Osteoblast (primary cell): ENCODE data around the gene HDAC4. TPM values are rescaled to one million over a fixed set of nuclear protein-coding genes. Genes with fewer than 3 reads are reported as not detected.

Experiments used
- DNase-seq: peaks from one replicate; pipeline ENCODE4 v3.0.0; 2011; ENCODE audit warnings: low spot score, mixed read lengths; ENCODE audit not compliant: insufficient read length; ENCODE audit errors: missing footprints
- H2AFZ ChIP-seq: 2 replicates; pipeline ENCODE4 v1.6.0; 2011; ENCODE audit warnings: mild to moderate bottlenecking, low read length
- H3K27ac ChIP-seq: 2 replicates; pipeline ENCODE4 v1.5.1; 2011; ENCODE audit warnings: mild to moderate bottlenecking, low read depth, low read length, moderate library complexity
- H3K27me3 ChIP-seq: 2 replicates; pipeline ENCODE4 v1.6.0; 2012; ENCODE audit warnings: mild to moderate bottlenecking, control low read depth, inconsistent platforms, low read length, moderate library complexity; ENCODE audit not compliant: insufficient read depth
- H3K36me3 ChIP-seq: 2 replicates; pipeline ENCODE4 v1.5.1; 2011; ENCODE audit warnings: mild to moderate bottlenecking, low read length, control low read depth, moderate library complexity; ENCODE audit not compliant: insufficient read depth
- H3K4me1 ChIP-seq: 2 replicates; pipeline ENCODE4 v1.5.1; 2011; ENCODE audit warnings: mild to moderate bottlenecking, low read length, control low read depth, moderate library complexity; ENCODE audit not compliant: insufficient read depth
- H3K4me2 ChIP-seq: 2 replicates; pipeline ENCODE4 v1.6.0; 2011; ENCODE audit warnings: mild to moderate bottlenecking, low read length; ENCODE audit not compliant: insufficient read depth
- H3K4me3 ChIP-seq: fragments of 200-600 bp; sonication (generic); 3 replicates; pipeline ENCODE4 v1.5.1; 2012; ENCODE audit warnings: mild to moderate bottlenecking, low read length, inconsistent platforms; ENCODE audit not compliant: insufficient read depth
- H3K79me2 ChIP-seq: 2 replicates; pipeline ENCODE4 v1.6.0; 2012; ENCODE audit warnings: mild to moderate bottlenecking, low read length, control low read depth, inconsistent platforms; ENCODE audit not compliant: insufficient read depth
- H3K9me3 ChIP-seq: 2 replicates; pipeline ENCODE4 v1.5.1; 2011; ENCODE audit warnings: low read depth, low read length, control low read depth
- H4K20me1 ChIP-seq: 2 replicates; pipeline ENCODE4 v1.6.0; 2012; ENCODE audit warnings: mild to moderate bottlenecking, low read length, control low read depth; ENCODE audit not compliant: insufficient read depth
- total RNA-seq: library from RNA; depleted of rRNA; stranded (reverse); fragments of >200 nt; gene quantifications from 2 replicates; pipeline ENCODE4 v1.2.3, GENCODE V29; 2012
- TF ChIP-seq, protein P1 (sequence below): IDR thresholded peaks from 2 replicates; pipeline ENCODE4 v1.5.1; 2011; ENCODE audit warnings: mild to moderate bottlenecking, low read depth, low read length, moderate library complexity; ENCODE audit errors: extremely low read depth

HDAC4 gene
- total RNA-seq, 1 donor: 30.8 TPM

DNA sequence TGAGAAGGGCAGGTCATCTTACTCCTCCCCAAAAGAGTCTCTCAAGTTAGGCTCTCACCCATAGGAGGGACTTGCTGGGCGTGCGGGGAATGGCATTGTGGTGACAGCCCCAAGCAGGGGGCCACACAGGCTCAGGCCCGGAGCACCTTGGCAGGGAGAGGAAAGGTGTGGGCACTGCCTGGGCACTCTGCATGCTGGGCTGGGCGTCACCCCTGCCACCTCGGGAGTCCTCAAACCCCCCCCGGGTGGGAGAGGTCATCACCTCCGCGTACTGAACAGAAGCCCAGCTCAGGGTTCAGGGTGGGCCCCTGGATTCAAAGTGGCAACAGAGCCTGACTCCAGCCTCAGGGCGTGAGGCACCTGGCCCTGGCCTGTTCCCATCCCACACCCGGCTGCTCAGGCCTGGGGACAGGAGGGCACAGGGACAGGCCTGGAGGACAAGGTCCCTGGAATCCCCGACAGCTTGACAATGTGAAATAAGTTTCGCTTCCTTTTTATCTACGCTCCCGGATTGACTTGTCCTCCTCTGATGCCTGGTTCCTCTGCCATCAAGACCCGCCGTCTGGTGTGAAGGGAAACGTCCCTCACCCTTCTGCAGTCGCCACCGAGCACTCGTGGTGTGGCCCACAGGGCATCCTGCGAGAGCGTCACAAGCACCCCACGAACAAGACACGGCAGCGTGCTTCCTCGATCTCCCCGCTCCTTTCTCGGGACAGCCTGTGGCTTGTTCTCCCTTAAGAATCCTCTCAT lies 97.8 kb downstream of the HDAC4 start:
- TF ChIP-seq, protein P1, sequence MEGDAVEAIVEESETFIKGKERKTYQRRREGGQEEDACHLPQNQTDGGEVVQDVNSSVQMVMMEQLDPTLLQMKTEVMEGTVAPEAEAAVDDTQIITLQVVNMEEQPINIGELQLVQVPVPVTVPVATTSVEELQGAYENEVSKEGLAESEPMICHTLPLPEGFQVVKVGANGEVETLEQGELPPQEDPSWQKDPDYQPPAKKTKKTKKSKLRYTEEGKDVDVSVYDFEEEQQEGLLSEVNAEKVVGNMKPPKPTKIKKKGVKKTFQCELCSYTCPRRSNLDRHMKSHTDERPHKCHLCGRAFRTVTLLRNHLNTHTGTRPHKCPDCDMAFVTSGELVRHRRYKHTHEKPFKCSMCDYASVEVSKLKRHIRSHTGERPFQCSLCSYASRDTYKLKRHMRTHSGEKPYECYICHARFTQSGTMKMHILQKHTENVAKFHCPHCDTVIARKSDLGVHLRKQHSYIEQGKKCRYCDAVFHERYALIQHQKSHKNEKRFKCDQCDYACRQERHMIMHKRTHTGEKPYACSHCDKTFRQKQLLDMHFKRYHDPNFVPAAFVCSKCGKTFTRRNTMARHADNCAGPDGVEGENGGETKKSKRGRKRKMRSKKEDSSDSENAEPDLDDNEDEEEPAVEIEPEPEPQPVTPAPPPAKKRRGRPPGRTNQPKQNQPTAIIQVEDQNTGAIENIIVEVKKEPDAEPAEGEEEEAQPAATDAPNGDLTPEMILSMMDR: no peak
- no peak overlapping the region for H3K27ac ChIP-seq

DNA sequence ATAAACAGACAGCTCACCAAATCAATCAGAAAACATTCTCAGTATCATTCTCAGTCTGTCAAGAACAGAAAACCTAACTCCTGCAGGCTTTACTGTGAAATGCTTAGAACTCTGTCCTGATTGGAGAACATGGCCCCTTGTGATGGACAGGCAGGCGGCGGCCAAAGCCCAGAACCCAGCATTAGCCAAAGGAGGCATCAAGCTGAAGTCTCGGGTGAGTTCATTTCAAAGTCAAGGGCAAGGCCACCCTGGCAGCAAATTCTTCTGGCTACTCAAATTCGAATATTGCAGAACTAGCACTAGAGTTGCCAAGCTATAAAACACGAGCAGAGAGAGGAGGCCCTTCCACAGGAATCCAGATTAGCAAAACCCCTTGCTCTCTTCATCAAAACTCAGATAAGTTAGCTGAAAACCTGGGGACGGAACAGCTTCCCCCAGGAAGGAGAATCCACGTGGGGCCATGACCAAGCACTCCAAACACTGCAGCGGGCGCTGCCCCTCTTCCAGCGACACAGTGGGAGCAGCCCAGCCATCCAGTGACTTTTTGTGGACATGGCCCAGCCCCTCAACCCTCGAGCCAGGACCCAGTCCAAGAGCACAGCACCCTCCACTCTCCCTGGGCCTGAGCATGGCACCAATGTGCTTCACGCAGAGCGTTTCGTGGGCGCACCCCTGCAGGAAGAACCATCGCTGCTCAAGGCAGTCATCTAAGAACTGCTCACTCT lies 98.6 kb downstream of the HDAC4 start:
- no peaks in the 10 kb centered on the region for H3K9me3 ChIP-seq
- H3K27me3 ChIP-seq: no peaks in the 10 kb centered on the region
- H3K4me3 ChIP-seq: no peak overlapping the region
- no peak overlapping the region for H2AFZ ChIP-seq
- no peak overlapping the region for H3K27ac ChIP-seq
- no peaks in the 10 kb centered on the region for H4K20me1 ChIP-seq
- H3K36me3 ChIP-seq: no peaks in the 10 kb centered on the region
- no peak overlapping the region for H3K4me2 ChIP-seq
- H3K79me2 ChIP-seq: peaks cover 6% of the 10 kb centered on the region
- TF ChIP-seq, protein P1: no peak
- peak; percentile 87 for DNase-seq
- H3K4me1 ChIP-seq: no peaks in the 10 kb centered on the region

More for the DNA sequence above, 97.8 kb downstream of the HDAC4 start:
- H3K9me3 ChIP-seq: no peaks in the 10 kb centered on the region
- peak; percentile 66 for DNase-seq
- H3K4me2 ChIP-seq: no peak overlapping the region
- H2AFZ ChIP-seq: no peak overlapping the region
- H3K79me2 ChIP-seq: peaks cover 13% of the 10 kb centered on the region
- no peaks in the 10 kb centered on the region for H4K20me1 ChIP-seq
- no peak overlapping the region for H3K4me3 ChIP-seq
- H3K27me3 ChIP-seq: no peaks in the 10 kb centered on the region
- no peaks in the 10 kb centered on the region for H3K36me3 ChIP-seq
- no peaks in the 10 kb centered on the region for H3K4me1 ChIP-seq

DNA sequence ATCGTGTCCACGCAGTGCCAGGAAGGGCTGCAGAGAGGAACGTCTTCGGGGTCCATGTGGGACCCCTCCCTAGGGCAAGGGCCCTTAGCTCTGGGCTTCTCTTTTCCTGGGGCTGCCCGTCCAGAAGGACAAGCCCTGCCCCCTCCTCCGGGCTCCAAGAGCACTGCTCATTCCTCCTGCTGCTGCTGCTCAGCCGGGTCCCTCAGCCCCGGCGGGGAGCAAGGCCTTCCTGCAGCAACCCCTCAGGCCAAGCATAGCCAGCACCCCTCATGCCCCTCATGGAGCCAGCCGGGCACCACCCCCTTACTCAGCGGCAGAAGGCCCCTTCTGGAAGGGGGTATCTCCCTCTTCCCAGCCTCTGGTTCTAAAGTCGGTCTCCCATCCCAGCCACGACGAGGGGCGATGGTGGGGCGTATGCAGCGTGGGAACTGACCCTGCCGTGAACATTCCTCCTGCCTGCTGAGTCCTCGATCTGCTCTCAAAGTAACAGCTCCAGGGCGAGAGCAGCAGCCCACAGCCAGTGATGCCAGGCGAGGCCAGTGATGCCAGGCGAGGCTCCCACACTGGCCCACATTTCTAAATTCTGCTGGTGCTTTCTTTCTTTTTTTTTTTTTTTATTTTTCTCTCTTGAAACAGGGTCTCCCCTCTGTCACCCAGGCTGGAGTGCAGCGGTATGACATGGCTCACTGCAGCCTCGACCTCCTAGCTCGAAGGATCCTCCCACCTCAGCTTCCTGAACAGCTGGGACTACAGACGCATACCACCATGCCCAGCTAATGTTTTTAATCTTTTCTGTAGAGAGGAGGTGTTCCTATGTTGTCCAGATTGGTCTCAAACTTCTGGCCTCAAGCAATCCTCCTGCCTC lies 99.7 kb downstream of the HDAC4 start:
- Histone ChIP-seq H4K20me1 (no peaks in the 10 kb centered on the region), H3K27me3 (no peaks in the 10 kb centered on the region), H3K4me1 (no peaks in the 10 kb centered on the region), H3K4me3 (peak overlapping the region; percentile 37), H2AFZ (peak overlapping the region; percentile 29), H3K4me2 (peak overlapping the region; percentile 53), H3K36me3 (no peaks in the 10 kb centered on the region), H3K27ac (no peak overlapping the region), H3K79me2 (peaks cover 6% of the 10 kb centered on the region), H3K9me3 (no peaks in the 10 kb centered on the region)
- TF ChIP-seq, protein P1: no peak
- DNase-seq: peak; percentile 50
